Ovary (tissue), 9 donors: ENCODE measurements around the gene PDE7B. TPM values are rescaled to one million over a fixed set of nuclear protein-coding genes. Genes with fewer than 3 reads are reported as not detected.

Experiments
- DNase-seq, 5 donors: peaks; one replicate each; pipeline ENCODE4 v3.0.0-alpha.2; 2019 to 2020
- H3K27ac ChIP-seq, 2 donors: fragments of 200-600 bp; one replicate each; pipeline versions ENCODE4 v1.5.1 to v1.8.0; 2019 to 2022
- H3K27me3 ChIP-seq: fragments of 200-600 bp; one replicate; pipeline ENCODE4 v1.8.0; 2022
- H3K36me3 ChIP-seq: fragments of 200-600 bp; sonication (generic); one replicate; pipeline ENCODE4 v1.5.1; 2019
- H3K4me1 ChIP-seq: one replicate; pipeline ENCODE4 v1.8.1; 2013; ENCODE audit warnings: mild to moderate bottlenecking, moderate library complexity; ENCODE audit not compliant: insufficient read depth
- H3K4me3 ChIP-seq: fragments of 200-600 bp; sonication (generic); one replicate; pipeline ENCODE4 v1.5.1; 2017
- H3K9me3 ChIP-seq, 2 donors: fragments of 200-600 bp in 1 of 2; sonication (generic) in 1 of 2; one replicate each; pipeline versions ENCODE4 v1.5.1 to v1.8.1; 2013 to 2019; ENCODE audit warnings: mild to moderate bottlenecking in 1 of 2, moderate library complexity in 1 of 2
- CTCF ChIP-seq, 3 donors: fragments of 450-650 bp in 2 of 3; fragments of 200-600 bp in 1 of 3; IDR thresholded peaks; one replicate each; pipeline versions ENCODE4 v1.5.1 to v1.8.0; 2016 to 2022; ENCODE audit warnings: antibody characterized with exemption in 3 of 3, mild to moderate bottlenecking in 1 of 3
- EP300 ChIP-seq: sonication (generic); formaldehyde crosslinking; IDR thresholded peaks from one replicate; pipeline ENCODE4 v1.6.1; 2017; ENCODE audit warnings: antibody characterized with exemption
- POLR2A ChIP-seq: fragments of 450-650 bp; IDR thresholded peaks from one replicate; pipeline ENCODE4 v1.6.1; 2017; ENCODE audit warnings: antibody characterized with exemption, mild to moderate bottlenecking, moderate library complexity
- WGBS, 3 donors: extraction: QIAGEN DNeasy Blood & Tissue Kit in 1 of 3; methylation state at CpG; one replicate each; pipeline versions ENCODE4 v1.1.5 to v1.1.7; 2013 to 2017; 5-methylcytosine and 5-hydroxymethylcytosine counted together
- intact Hi-C, 4 donors: fragments of 100-400 bp; cut with DNase I; formaldehyde crosslinking; loops; one replicate each; pipeline versions ENCODE4 v1.11.0 to v1.15.1; 2022 to 2023
- polyA plus RNA-seq, 2 donors: library from polyadenylated mRNA; stranded (reverse); fragments of 200-250 nt in 1 of 2; fragments of 350-450 nt in 1 of 2; fragmentation: Illumina TruSeq in 1 of 2; extraction: RNeasy Lipid Tissue Mini Kit (QIAGEN cat#74804) in 1 of 2; gene quantifications; one replicate each; pipeline ENCODE4 v1.2.3, GENCODE V29; 2013 to 2014
- total RNA-seq, 7 donors: library from RNA; depleted of rRNA in 2 of 7; stranded (reverse); fragments of >200 nt in 2 of 7; fragmentation: NEBNext Ultra II Directional in 3 of 7; extraction: Animal tissue kit (Norgen Biotek cat#: 25700) in 3 of 7; gene quantifications; one replicate each; pipeline versions ENCODE4 v1.1.0 to v1.2.4, GENCODE V29; 2016 to 2023
- donor health status: DM: no; HTN: no; CAD: no; lungs with moderate emphysema.
- donor health status: DM: no; HTN: no; CAD: no.
- donor health status: Bipolar disorder and iron deficiency.
- donor health status: DM: yes; HTN: yes; CAD: no.
- donor health status: DM: no; HTN: no; CAD: no.
- donor health status: DM: yes; HTN: yes; CAD: no.

PDE7B gene
- total and polyA plus RNA-seq, 9 donors, result 11.6 to 62.7 (median 21.6) TPM

DNA sequence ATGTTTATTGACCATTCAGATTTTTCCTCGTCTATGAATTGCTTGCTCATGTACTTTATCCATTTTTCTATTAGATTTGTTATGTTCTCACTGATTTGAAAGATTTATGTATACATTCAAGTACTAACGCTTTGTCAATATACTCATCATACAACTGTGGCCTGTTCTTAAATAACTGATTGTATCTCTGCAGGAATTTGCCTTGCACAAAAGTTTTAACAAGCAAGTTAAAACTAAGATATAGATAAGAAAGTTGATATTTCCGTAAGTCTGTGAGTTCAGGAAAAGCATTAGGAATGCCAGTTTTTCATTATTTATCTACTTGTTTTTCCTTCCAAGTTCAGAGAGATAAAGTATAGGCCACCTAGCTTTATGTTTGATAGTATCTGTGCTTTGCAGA, 95.2 kb downstream of the PDE7B start:
- intact Hi-C loops, result no loop called here
- DNase-seq, result no peak
- Histone ChIP-seq H3K4me1 (no peaks in the 10 kb centered on the region), H3K27me3 (no peaks in the 10 kb centered on the region), H3K9me3 (no peaks in the 10 kb centered on the region), H3K27ac (no peak overlapping the region), H3K4me3 (no peak overlapping the region), H3K36me3 (no peaks in the 10 kb centered on the region)
- WGBS, 3 donors, result 83 to 89% (median 87%) methylated on average over 3 of the region's 3 CpGs
- TF ChIP-seq CTCF (IDR thresholded peaks at IDR 0.05), result no peak
- TF ChIP-seq EP300, result no peak
- TF ChIP-seq POLR2A, result no peak

GRCh38 chr6:135950669-135951068, 99.2 kb downstream of the PDE7B start:
- TF ChIP-seq POLR2A, result no peak
- no peak for TF ChIP-seq EP300
- TF ChIP-seq CTCF (IDR thresholded peaks at IDR 0.05), result no peak
- Histone ChIP-seq H3K27me3 (no peaks in the 10 kb centered on the region), H3K4me1 (no peaks in the 10 kb centered on the region), H3K4me3 (no peak overlapping the region), H3K9me3 (no peaks in the 10 kb centered on the region), H3K36me3 (no peaks in the 10 kb centered on the region), H3K27ac (no peak overlapping the region)
- 77 to 82% (median 78%) methylated on average over 7 of the region's 7 CpGs for WGBS, 3 donors
- no peak for DNase-seq
- intact Hi-C loops, result no loop called here

DNA sequence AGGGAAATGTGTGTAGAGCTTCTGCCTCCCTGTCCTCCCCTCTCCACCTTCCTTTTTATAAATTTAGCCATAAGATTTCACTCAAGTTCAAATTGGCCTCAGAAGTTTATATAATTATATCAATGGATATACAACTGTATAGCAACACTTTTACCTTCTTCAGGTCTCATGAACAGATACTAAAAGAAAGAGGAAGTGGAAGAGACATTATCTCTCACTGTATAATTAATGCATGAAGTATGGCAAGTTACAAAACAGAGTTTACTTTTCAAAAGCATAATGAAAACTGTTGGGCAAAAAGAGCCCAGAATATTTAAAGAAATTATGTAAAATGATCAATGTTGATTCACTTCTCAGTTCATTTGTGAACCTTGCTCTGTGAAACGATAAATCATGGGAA, 99.7 kb downstream of the PDE7B start:
- no peak overlapping the region for H3K4me3 ChIP-seq
- no peak overlapping the region for H3K27ac ChIP-seq
- H3K36me3 ChIP-seq, result no peaks in the 10 kb centered on the region
- DNase-seq, result no peak
- TF ChIP-seq POLR2A, result no peak
- TF ChIP-seq EP300, result no peak
- no peak for TF ChIP-seq CTCF (IDR thresholded peaks at IDR 0.05)
- 89 to 94% (median 92%) methylated on average over 1 of the region's 1 CpG for WGBS, 3 donors
- intact Hi-C loops, result no loop called here
- no peaks in the 10 kb centered on the region for H3K4me1 ChIP-seq
- no peaks in the 10 kb centered on the region for H3K9me3 ChIP-seq
- H3K27me3 ChIP-seq, result no peaks in the 10 kb centered on the region

DNA sequence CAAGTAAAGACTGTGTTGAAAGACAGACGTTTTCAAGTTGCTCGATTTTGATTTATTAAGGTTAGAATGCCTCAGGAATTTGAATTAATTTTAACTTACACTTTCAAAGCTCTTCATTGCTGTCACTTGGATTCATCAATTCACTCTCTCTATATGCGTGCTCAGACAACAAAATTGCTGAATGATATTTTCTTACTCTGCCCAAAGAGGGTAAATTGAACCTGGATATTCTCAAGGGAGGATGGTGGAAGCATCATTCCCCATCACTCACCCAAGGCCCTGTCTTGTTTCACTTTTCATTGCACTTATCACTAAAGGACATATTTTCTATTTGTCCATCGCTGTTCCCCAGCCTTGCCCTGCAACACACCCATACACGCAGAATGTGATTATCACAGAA, 102.3 kb downstream of the PDE7B start:
- H3K36me3 ChIP-seq, result no peaks in the 10 kb centered on the region
- intact Hi-C loops, result no loop called here
- no peak overlapping the region for H3K4me3 ChIP-seq
- TF ChIP-seq EP300 (no peak), POLR2A (no peak), CTCF (IDR thresholded peaks at IDR 0.05) (no peak)
- no peaks in the 10 kb centered on the region for H3K27me3 ChIP-seq
- WGBS, 3 donors, result 79 to 85% (median 82%) methylated on average over 5 of the region's 5 CpGs
- H3K4me1 ChIP-seq, result no peaks in the 10 kb centered on the region
- no peak overlapping the region for H3K27ac ChIP-seq
- no peak for DNase-seq
- H3K9me3 ChIP-seq, result no peaks in the 10 kb centered on the region

- intact Hi-C loops, result no loop called here
- TF ChIP-seq POLR2A (no peak), EP300 (no peak), CTCF (IDR thresholded peaks at IDR 0.05) (no peak)
- H3K27me3 ChIP-seq, result no peaks in the 10 kb centered on the region
- no peaks in the 10 kb centered on the region for H3K9me3 ChIP-seq
- H3K27ac ChIP-seq, result no peak overlapping the region
- H3K4me1 ChIP-seq, result no peaks in the 10 kb centered on the region
- WGBS, 3 donors, result 91 to 93% (median 92%) methylated on average over 3 of the region's 3 CpGs
- DNase-seq, result no peak
- H3K36me3 ChIP-seq, result no peaks in the 10 kb centered on the region
- H3K4me3 ChIP-seq, result no peak overlapping the region
Observed at GRCh38 chr6:135955099-135955498, 103.6 kb downstream of the PDE7B start.
